GM19468 (cell line): ENCODE data around the gene LRRC28.

ENCODE experiments used
- ATAC-seq: cut with Tn5 transposase; IDR thresholded peaks from one replicate; pipeline ENCODE4 v1.9.1; 2021; ENCODE audit warnings: mild to moderate bottlenecking, moderate library complexity, moderate number of reproducible peaks; ENCODE audit not compliant: unreplicated experiment; ENCODE audit errors: extremely low read depth

Gene LRRC28

GRCh38 chr15:99333981-99334380 lies 82.7 kb downstream of the LRRC28 start:
- no peak for ATAC-seq

DNA sequence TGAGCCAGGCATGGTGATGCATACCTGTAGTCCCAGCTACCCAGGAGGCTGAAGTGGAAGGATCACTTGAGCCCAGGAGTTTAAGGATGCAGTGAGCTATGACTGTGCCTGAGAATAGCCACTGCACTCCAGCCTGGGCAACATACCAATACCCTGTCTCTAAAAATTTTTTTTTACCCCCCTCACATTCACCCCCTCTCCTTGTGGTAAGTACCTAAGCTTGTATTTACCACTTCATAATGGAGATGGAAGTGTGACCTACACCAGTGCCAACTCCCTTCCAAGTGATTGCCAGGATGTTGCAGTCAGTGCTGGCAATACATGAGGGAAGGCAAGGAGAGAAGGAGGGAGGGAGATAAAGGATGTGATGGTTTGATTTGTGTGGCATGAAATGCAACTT lies 84.2 kb downstream of the LRRC28 start:
- ATAC-seq = no peak

- ATAC-seq = no peak
Observed at GRCh38 chr15:99336794-99337193, 85.5 kb downstream of the LRRC28 start.

GRCh38 chr15:99340347-99340746 lies 89.1 kb downstream of the LRRC28 start:
- ATAC-seq = no peak

- no peak for ATAC-seq
Observed at GRCh38 chr15:99341786-99342185, 90.5 kb downstream of the LRRC28 start.

DNA sequence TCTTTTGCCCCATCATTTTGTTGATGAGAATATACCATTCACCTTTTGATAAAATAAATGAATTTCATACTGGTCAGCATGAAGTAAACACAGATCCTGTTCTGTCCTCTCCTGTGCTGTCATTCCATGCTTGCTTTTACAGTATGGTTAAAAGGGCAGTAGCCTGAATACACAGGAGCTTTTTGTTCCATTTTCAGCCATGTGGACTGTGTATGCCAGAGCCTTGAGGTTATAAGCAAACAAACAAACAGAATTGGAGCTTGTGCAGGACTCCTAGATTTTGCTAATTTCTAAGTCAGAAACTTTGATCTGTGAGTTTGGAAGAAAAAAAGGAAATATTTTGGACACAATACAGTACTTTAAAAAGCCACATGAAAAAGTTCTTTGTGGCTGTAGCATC lies 91.9 kb downstream of the LRRC28 start:
- no peak for ATAC-seq

GRCh38 chr15:99343881-99344551 lies 92.7 kb downstream of the LRRC28 start:
- no peak for ATAC-seq

GRCh38 chr15:99344639-99345038 lies 93.4 kb downstream of the LRRC28 start:
- ATAC-seq = no peak

DNA sequence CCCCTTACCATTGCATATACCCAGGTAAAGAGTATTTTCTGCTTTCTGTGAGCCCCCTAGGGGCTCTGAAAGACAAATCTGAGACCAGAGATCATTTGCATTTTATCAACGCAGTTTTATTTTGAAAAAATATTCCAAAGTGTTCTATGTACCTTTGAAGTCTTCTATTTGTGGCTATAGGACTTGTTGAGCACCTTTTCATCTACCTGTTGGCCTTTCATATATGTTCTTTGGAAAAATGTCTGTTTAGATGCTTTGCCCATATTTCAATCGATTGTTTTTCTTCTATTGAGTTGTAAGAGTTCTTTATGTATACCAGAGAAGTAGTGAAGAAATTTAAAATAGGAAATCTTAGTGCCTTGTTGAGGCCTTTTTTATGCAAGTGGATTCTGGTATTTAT lies 94.0 kb downstream of the LRRC28 start:
- no peak for ATAC-seq

- ATAC-seq = no peak
Observed at GRCh38 chr15:99345832-99346462, 94.7 kb downstream of the LRRC28 start.

GRCh38 chr15:99347574-99347973 lies 96.3 kb downstream of the LRRC28 start:
- ATAC-seq = no peak

DNA sequence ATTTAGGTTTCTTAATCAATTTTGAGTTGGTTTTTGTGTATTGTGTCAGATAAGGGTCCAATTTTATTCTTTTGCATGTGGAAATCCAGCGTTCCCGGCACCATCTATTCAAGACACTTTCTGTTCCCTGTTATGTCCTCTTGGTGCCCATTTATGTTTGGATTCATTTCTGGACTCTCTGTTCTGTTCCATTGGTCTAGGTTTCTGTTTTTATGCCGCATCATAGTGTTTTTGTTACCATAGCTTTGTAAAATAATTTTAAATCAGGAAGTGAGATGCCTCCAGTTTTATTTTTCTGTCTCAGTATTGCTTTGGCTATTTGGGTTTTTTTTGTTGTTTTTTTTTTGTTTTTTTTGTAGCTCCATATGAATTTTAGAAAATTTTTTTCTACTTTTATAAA lies 97.1 kb downstream of the LRRC28 start:
- ATAC-seq = no peak

GRCh38 chr15:99350408-99350807 lies 99.1 kb downstream of the LRRC28 start:
- no peak for ATAC-seq

- ATAC-seq = no peak
Observed at GRCh38 chr15:99359769-99360168, 108.5 kb downstream of the LRRC28 start.

DNA sequence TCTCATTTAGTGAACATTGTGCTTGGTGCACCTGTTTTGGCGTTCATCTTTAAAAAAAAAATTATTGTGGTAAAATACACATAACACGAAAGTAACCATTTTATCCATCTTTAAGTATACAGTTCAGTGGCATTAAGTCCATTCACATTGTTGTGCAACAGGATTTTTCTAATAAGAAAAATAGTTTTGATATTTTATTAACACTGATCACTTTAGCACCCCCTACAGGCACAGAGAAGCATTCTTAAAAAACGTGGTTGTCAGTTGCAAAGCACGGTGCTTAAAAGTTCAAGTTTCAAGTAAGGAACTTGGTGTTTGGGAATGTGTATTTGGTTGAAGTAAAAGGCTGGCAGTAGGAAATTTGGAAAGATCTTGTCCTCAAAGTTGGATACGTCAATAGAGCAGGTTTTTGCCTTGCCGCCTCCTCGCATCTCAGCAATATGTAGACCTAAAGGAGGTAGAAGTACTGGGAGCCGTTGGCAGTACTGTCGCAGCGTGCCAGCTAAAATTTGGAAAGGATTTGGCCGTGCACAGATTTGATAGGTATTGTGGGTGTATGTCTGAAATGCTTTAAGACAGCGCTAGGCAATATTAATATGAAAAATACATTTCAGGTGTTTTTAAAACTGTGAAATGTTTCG lies 110.4 kb downstream of the LRRC28 start:
- ATAC-seq = no peak

DNA sequence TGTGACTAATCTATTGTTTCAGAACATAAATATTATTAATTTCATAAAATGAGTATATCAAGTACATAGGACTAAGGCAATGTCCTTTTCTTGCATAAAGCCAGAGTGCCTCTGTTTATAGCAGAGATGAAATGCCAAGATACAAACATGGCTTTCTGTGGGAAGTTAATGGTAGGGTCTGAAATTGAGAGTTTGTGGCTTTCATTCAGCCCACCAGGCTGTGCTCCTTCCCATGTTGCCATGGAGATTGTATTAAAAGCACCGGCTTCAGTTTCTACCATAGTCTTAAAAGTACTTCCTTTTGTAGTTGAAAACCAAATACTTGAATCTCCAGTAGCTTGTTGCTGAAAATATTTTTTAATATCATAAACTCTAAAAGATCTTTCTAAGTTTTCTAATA lies 114.0 kb downstream of the LRRC28 start:
- peak; percentile 81 for ATAC-seq

DNA sequence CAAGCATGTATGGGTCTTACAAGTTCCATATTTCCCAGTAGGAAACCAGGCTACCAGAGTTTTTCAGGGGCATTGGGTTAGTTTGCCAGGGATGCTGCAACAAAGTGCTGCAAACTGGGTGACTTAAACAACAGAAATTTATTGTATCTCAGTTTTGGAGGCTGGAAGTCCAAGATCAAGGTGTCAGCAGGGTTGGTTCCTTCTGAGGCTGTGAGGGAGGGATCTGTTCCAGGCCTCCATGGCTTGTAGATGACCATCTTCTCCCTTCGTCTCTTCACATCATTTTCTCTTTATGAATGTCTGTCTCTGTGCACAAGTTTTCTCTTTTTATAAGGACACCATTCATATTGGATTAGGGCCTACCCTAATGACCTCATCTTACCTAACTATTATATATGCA lies 114.7 kb downstream of the LRRC28 start:
- ATAC-seq = no peak

- ATAC-seq = no peak
Observed at GRCh38 chr15:99368743-99369142, 117.5 kb downstream of the LRRC28 start.

- no peak for ATAC-seq
Observed at GRCh38 chr15:99369196-99369595, 117.9 kb downstream of the LRRC28 start.

DNA sequence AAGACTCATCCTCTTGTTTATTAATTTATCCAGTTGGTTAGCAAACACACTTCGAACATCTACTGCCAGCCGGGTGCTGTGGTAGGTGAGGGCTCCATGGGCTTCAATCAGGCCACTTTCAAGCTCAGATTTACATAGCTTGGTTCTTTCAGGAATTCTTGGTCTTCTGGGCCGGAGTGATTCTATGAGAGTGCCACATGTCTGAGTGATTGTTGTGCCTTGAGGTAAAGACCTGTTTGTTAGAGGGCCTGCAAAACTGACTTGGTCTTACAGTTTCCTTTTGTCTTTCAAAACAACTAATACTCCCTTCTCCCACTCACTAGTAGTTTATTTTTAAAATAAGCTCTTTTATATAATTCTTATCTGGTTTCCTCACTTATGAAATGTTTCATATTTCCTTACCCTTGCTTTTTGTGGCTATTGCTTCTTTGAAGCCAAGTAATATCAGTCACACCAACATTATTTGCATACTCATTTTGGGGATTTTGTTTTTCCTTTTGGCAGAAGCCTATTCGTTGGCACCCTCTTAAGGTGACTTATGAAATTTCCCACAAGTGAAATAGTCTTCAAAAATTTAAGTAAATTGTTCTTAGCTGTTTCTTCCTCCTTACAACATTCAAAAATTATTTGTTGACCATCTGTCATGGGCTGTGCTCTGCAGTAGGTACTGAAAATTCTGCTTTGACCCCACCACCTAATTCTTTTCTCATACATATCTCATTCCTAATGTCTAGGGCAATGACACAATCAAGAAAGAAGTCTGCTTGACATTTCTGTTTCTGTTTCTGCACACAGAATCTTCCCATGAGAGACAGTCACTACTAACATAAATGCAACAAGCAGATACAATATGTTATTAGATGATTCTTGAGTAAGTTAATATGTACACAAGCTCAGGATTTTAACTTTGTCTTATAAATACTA lies 120.2 kb downstream of the LRRC28 start:
- no peak for ATAC-seq
